Common myeloid progenitor, CD34-positive (primary cell): Measurements from ENCODE around the gene UAP1L1.
A peak's percentile ranks its signal among the peaks of the same experiment; 100 is the strongest.

Experiments used
- CTCF ChIA-PET: fragments of 350-600 bp; sonication (Branson Sonifier 250); formaldehyde crosslinking; loops from one replicate; lab custom pipeline; 2021; ENCODE audit warnings: antibody characterized with exemption; lab: Charles Lee
- POLR2A ChIA-PET: fragments of 350-600 bp; sonication (Branson Sonifier 250); formaldehyde crosslinking; loops from one replicate; lab custom pipeline; 2021; ENCODE audit warnings: antibody characterized with exemption; lab: Charles Lee
- DNase-seq, 3 donors: peaks; one replicate each; pipeline versions ENCODE4 v3.0.0 to v3.0.0-alpha.2; 2013
- H3K27ac ChIP-seq, 2 experiments: 1 replicate in 1 of 2; 2 replicates in 1 of 2; pipeline ENCODE4 v1.7.0; 2013; ENCODE audit warnings: inconsistent platforms in 2 of 2, low read length in 2 of 2, mild to moderate bottlenecking in 2 of 2, low read depth in 1 of 2, moderate library complexity in 1 of 2; ENCODE audit not compliant: severe bottlenecking in 2 of 2, insufficient read depth in 1 of 2, poor library complexity in 1 of 2
- H3K27me3 ChIP-seq, 5 experiments: replicated peaks in 2 of 5; 1 replicate in 3 of 5; 2 replicates in 2 of 5; pipeline versions ENCODE4 v1.6.1 to v1.7.0; 2013; ENCODE audit warnings: low read length in 4 of 5, mild to moderate bottlenecking in 2 of 5, moderate library complexity in 2 of 5, inconsistent platforms in 1 of 5; ENCODE audit not compliant: insufficient read depth in 5 of 5, control insufficient read depth in 4 of 5
- H3K36me3 ChIP-seq, 4 experiments: 1 replicate in 2 of 4; 2 replicates in 2 of 4; pipeline versions ENCODE4 v1.6.1 to v1.7.0; 2013; ENCODE audit warnings: low read length in 3 of 4, control low read depth in 1 of 4, mild to moderate bottlenecking in 1 of 4; ENCODE audit not compliant: control insufficient read depth in 4 of 4, insufficient read depth in 4 of 4
- H3K4me1 ChIP-seq, 4 experiments: 1 replicate in 3 of 4; 2 replicates in 1 of 4; pipeline versions ENCODE4 v1.6.1 to v1.7.1; 2013; ENCODE audit warnings: low read length in 3 of 4, mild to moderate bottlenecking in 3 of 4, control low read depth in 1 of 4, inconsistent platforms in 1 of 4, moderate library complexity in 1 of 4; ENCODE audit not compliant: control insufficient read depth in 4 of 4, insufficient read depth in 4 of 4; ENCODE audit errors: control extremely low read depth in 1 of 4
- H3K4me3 ChIP-seq, 7 experiments: 1 replicate in 4 of 7; 2 replicates in 3 of 7; pipeline versions ENCODE4 v1.5.1 to v1.7.0; 2013; ENCODE audit warnings: mild to moderate bottlenecking in 7 of 7, low read length in 6 of 7, moderate library complexity in 6 of 7, inconsistent platforms in 2 of 7, low read depth in 2 of 7, control low read depth in 1 of 7; ENCODE audit not compliant: insufficient read depth in 4 of 7, control insufficient read depth in 1 of 7; ENCODE audit errors: extremely low read depth in 1 of 7
- H3K9me3 ChIP-seq, 5 experiments: 1 replicate in 4 of 5; 2 replicates in 1 of 5; pipeline versions ENCODE4 v1.6.1 to v1.7.1; 2013; ENCODE audit warnings: low read length in 4 of 5, mild to moderate bottlenecking in 2 of 5, inconsistent platforms in 1 of 5, low read depth in 1 of 5, moderate library complexity in 1 of 5; ENCODE audit not compliant: control insufficient read depth in 4 of 5, insufficient read depth in 2 of 5; ENCODE audit errors: control extremely low read depth in 1 of 5
- WGBS: methylation state at CpG from one replicate; pipeline ENCODE4 v1.1.5; 2013; ENCODE audit not compliant: insufficient coverage; 5-methylcytosine and 5-hydroxymethylcytosine counted together

UAP1L1 gene

DNA sequence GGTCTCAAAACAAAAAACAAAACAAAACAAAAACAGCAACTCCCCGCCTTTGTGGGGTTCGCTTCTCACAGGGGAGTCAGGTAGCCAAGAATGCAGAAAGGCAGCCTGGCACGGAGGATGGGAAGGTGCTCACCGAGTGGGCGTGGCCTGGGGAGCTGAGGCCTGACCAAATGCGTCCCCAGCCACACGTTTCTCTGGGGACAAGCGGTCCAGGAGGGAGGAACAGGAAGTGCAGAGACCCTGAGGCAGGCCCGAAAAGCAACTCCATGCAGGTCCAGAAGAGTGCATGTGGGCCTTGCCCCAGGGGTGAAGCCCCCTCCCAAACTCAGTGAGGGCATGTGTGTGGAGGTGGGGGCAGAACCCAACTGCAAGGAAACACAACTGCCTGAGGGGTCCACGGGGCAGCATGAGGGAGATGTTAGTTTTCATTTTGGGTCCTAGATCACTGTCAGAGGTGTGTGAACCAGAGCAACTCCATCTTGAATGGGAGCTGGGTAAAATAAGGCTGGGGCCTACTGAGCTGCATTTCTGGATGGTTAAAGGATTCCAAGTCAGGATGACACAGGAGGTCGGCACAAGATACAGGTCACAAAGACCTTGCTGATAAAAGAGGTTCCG is 2.6 kb upstream of the UAP1L1 start:
- Histone ChIP-seq H3K4me3 (no peak overlapping the region), H3K9me3 (no peaks in the 10 kb centered on the region), H3K36me3 (peaks cover 0 to 12% (median 6%) of the 10 kb centered on the region in 4 experiments), H3K4me1 (peaks cover 0 to 41% (median 33%) of the 10 kb centered on the region in 4 experiments), H3K27me3 (no peaks in the 10 kb centered on the region), H3K27ac (no peak overlapping the region)
- ChIA-PET CTCF (interaction anchor here (0.5 to 1.4 kb wide), 2 partner anchors 9 to 160 kb away, joined by 3 read pairs; no protein-coding TSS in a partner anchor), POLR2A (no interaction called here)
- WGBS: 93% methylated on average over 12 of the region's 12 CpGs
- no peak for DNase-seq

DNA sequence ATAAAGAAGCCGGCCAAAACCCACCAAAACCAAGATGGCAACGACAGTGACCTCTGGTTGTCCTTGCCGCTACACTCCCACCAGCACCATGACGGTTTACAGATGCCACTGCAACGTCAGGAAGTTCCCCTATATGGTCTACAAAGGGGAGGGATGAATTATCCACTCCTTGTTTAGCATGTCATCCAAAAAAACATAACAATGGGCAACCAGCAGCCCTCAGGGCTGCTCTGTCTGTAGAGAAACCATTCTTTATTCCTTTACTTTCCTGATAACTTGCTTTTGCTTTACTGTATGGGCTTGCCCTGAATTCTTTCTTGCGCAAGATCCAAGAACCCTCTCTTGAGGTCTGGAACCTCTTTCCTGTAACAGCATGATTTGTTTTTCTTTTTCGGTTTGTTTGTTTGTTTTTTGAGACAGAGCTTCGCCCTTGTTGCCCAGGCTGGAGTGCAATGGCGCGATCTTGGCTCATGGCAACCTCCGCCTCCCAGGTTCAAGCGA is 2.0 kb upstream of the UAP1L1 start:
- H3K4me3 ChIP-seq: no peak overlapping the region
- DNase-seq: no peak
- ChIA-PET CTCF (interaction anchor here (1.4 kb wide), 1 partner anchor 9 kb away, joined by 3 read pairs; no protein-coding TSS in a partner anchor), POLR2A (no interaction called here)
- H3K27me3 ChIP-seq: no peaks in the 10 kb centered on the region
- peaks cover 0 to 17% (median 9%) of the 10 kb centered on the region in 4 experiments for H3K36me3 ChIP-seq
- no peaks in the 10 kb centered on the region for H3K9me3 ChIP-seq
- peaks cover 0 to 41% (median 28%) of the 10 kb centered on the region in 4 experiments for H3K4me1 ChIP-seq
- H3K27ac ChIP-seq: no peak overlapping the region
- 98% methylated on average over 9 of the region's 12 CpGs for WGBS

DNA sequence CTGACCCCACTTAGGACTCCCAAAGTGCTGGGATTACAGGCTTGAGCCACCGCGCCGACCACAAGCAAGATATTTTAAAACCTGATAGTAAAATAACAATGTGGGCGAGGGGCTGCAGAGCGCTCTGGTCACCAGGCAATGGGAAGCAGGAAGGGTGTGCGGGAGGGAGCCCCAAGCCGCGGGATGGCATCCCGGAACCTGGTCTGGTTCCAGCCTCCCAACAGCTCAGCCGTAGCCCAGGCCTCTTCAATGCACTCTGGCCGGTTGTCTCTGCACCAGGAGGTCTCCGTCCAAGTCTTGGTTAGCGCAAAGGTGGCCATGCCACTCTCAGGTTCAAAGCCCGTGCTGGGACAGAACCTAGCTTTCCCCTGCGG is 694 bp upstream of the UAP1L1 start:
- Histone ChIP-seq H3K27ac (no peak overlapping the region), H3K27me3 (no peaks in the 10 kb centered on the region), H3K36me3 (peaks cover 0 to 27% (median 14%) of the 10 kb centered on the region in 4 experiments), H3K4me3 (peak overlapping the region in 6 of 7 experiments; percentile 13 to 86 (median 54)), H3K9me3 (no peaks in the 10 kb centered on the region), H3K4me1 (peaks cover 0 to 30% (median 17%) of the 10 kb centered on the region in 4 experiments)
- WGBS: 59% methylated on average over 12 of the region's 15 CpGs
- DNase-seq: no peak
- CTCF ChIA-PET: interaction anchor here (0.8 to 2.8 kb wide), 3 partner anchors 8 to 13 kb away, joined by 3 to 11 read pairs (median 4); no protein-coding TSS in a partner anchor
- POLR2A ChIA-PET: no interaction called here

DNA sequence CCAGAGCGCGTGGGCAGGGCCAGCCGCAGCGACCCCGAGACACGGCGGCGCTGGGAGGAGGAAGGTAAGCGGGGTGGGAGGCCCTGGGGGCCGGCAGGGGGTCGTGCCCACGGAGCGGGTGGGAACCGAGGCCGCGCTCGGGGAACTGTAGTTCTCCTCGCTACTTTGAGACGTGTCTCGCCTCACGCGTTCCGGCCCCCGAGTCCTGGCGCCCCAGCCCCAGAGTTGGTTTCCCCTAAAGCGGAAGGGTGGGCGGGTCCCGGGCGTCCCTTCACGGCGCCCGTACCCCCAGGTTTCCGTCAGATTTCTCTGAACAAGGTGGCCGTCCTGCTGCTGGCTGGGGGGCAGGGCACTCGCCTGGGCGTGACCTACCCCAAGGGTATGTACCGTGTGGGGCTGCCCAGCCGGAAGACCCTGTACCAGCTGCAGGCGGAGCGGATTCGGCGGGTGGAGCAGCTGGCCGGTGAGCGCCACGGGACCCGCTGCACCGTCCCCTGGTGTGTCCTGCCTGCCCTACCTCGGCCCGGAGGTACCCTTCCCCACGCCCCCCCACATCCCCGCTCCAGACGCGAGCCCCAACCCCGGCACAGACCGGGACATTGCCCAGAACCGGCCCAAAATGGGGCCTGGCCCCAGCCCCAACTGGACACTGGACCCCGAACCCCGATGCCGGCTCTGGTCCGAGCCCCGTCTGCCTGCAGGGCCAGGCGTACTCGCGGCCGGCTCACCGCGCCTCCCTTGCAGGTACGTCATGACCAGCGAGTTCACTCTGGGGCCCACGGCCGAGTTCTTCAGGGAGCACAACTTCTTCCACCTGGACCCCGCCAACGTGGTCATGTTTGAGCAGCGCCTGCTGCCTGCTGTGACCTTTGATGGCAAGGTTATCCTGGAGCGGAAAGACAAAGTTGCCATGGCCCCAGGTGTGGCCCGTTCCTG is 709 bp downstream of the UAP1L1 start:
- Histone ChIP-seq H3K36me3 (peaks cover 0 to 41% (median 21%) of the 10 kb centered on the region in 4 experiments), H3K9me3 (no peaks in the 10 kb centered on the region), H3K4me3 (peak overlapping the region; percentile 59 to 86 (median 68)), H3K27ac (no peak overlapping the region), H3K27me3 (no peaks in the 10 kb centered on the region), H3K4me1 (peaks cover 0 to 25% (median 17%) of the 10 kb centered on the region in 4 experiments)
- peak in 2 of 3 donors; percentile 48 to 61 for DNase-seq
- ChIA-PET CTCF (interaction anchor here (0.9 to 2.8 kb wide), 2 partner anchors 10 to 12 kb away, joined by 3 to 11 read pairs; no protein-coding TSS in a partner anchor), POLR2A (interaction anchor here (0.5 kb wide), 1 partner anchor 306 kb away, joined by 6 read pairs; no protein-coding TSS in a partner anchor)
- 23% methylated on average over 68 of the region's 76 CpGs for WGBS

DNA sequence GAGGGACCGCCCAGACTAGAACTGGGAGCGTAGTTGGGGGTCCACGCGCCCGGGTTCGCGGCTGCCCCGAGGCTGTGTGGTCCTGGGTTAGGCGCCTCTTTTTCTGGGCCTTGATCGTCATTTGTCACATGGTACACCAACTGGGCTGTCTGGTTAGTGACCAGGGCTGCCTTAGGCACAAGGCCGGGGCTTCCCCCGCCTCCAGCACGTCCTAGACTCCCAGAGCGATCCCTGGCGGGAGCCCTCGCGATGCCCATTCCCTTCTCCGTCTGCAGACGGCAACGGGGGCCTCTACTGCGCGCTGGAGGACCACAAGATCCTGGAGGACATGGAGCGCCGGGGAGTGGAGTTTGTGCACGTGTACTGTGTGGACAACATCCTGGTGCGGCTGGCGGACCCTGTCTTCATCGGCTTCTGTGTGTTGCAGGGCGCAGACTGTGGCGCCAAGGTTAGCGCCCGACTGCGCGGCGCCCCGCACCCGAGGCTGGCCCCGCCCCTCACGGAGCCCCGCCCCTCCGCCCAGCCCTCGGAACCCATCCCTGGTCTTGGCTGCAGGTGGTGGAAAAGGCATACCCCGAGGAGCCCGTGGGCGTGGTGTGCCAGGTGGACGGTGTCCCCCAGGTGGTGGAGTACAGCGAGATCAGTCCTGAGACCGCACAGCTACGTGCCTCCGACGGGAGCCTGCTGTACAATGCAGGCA is 1.5 kb downstream of the UAP1L1 start:
- POLR2A ChIA-PET: no interaction called here

DNA sequence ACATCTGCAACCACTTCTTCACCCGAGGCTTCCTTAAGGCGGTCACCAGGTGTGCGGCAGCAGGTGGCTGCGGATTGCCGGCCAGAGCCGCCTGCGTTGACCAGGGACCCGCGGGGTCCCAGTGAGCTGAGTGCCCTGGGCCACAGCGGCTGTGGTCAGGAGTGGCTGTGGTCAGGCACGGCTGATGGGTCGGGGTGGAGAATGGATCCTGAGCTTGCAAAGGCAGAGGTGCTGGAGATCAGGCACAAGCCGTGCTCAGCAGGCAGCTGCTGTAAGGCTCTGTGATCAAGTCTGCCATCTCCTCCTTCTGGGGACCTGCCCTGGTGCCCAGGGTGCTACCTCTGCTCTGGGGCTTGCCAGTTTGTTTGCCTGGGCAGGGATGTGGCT is 2.1 kb downstream of the UAP1L1 start:
- no peaks in the 10 kb centered on the region for H3K27me3 ChIP-seq
- H3K27ac ChIP-seq: no peak overlapping the region
- POLR2A ChIA-PET: no interaction called here
- peaks cover 0 to 51% (median 28%) of the 10 kb centered on the region in 4 experiments for H3K36me3 ChIP-seq
- 92% methylated on average over 13 of the region's 13 CpGs for WGBS
- H3K4me3 ChIP-seq: no peak overlapping the region
- CTCF ChIA-PET: no interaction called here
- DNase-seq: no peak
- H3K4me1 ChIP-seq: peaks cover 0 to 17% (median 16%) of the 10 kb centered on the region in 4 experiments
- H3K9me3 ChIP-seq: no peaks in the 10 kb centered on the region

More for the DNA sequence above, 1.5 kb downstream of the UAP1L1 start:
- H3K27ac ChIP-seq: no peak overlapping the region
- no peaks in the 10 kb centered on the region for H3K27me3 ChIP-seq
- CTCF ChIA-PET: interaction anchor here (2.8 kb wide), 1 partner anchor 11 kb away, joined by 11 read pairs; no protein-coding TSS in a partner anchor
- peak overlapping the region in 4 of 7 experiments; percentile 59 to 86 (median 76) for H3K4me3 ChIP-seq
- WGBS: 93% methylated on average over 41 of the region's 51 CpGs
- DNase-seq: no peak
- H3K9me3 ChIP-seq: no peaks in the 10 kb centered on the region
- peaks cover 0 to 17% (median 16%) of the 10 kb centered on the region in 4 experiments for H3K4me1 ChIP-seq
- H3K36me3 ChIP-seq: peaks cover 0 to 49% (median 27%) of the 10 kb centered on the region in 4 experiments
